OCI-LY3 (cell line): ENCODE data around the gene GULP1.

Source experiments
- CTCF ChIP-seq: fragments of 200-600, 300-600 bp; sonication (generic); IDR thresholded peaks from 2 replicates; pipeline ENCODE4 v1.5.1; 2014; ENCODE audit warnings: antibody characterized with exemption, low read length, low read depth
- EZH2phosphoT487 ChIP-seq: fragments of 200-600 bp; shearing (Covaris generic); IDR thresholded peaks from 2 replicates; pipeline ENCODE4 v1.6.1; 2018; ENCODE audit warnings: antibody characterized with exemption, mixed run types, low read depth

DNA sequence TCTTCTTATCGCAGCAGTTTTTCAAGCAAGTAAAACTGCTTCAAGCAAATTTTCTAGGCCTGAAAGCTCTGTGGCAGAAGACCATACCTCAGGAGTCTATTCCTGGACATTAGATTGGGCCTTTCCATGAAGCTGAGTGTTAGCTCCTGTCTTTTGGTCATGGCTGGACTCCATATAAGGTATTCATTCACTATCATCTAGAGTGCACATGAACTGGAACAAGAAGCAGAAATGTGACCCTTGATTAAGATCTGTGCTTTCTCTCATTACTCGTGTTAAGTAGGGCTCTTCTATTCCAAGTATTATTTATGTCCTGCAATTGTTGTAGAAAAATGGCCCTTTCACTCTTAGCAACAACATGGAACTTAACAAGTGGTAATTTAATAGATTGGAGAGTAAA is 5.9 kb upstream of the GULP1 start:
- TF ChIP-seq CTCF (no peak), EZH2phosphoT487 (no peak)
